Mammary epithelial cell (primary cell): ENCODE measurements around the gene FOXD3.

ENCODE experiments used
- CTCF ChIP-seq, 2 donors: IDR thresholded peaks in 1 of 2; conservative IDR thresholded peaks in 1 of 2; 2 replicates each; pipeline ENCODE4 v1.5.1; 2011 to 2012; ENCODE audit warnings: inconsistent platforms in 2 of 2, low read length in 2 of 2, mild to moderate bottlenecking in 2 of 2, control low read depth in 1 of 2, low read depth in 1 of 2; ENCODE audit not compliant: insufficient read depth in 1 of 2; ENCODE audit errors: extremely low read depth in 1 of 2
- EZH2 ChIP-seq: IDR thresholded peaks from 2 replicates; pipeline ENCODE4 v1.6.1; 2012; ENCODE audit warnings: low read length, inconsistent platforms, borderline replicate concordance

- TF ChIP-seq CTCF (conservative IDR thresholded peaks at IDR 0.05 in 1 of 2, IDR thresholded peaks at IDR 0.05 in 1 of 2; ENCODE audit: extremely low read depth in 1 of 2, insufficient read depth in 1 of 2, low read depth in 1 of 2, low read length in 2 of 2) (no peak), EZH2 (no peak)
Observed at GRCh38 chr1:63328781-63329180, 6.4 kb downstream of the FOXD3 start.
